AG08395 (cell line): ENCODE results near the gene PHF21A.

Experiments used
- DNase-seq: peaks from one replicate; pipeline ENCODE4 v3.0.0; 2012; ENCODE audit warnings: mixed read lengths, low spot score

PHF21A gene

GRCh38 chr11:46121301-46121723 is at the start of gene PHF21A:
Gene PHF21A, minus strand, starts transcription at chr11:46121454. Its CDS starts 37,235 bp downstream, at chr11:46084219.
- DNase-seq: peak; percentile 89

GRCh38 chr11:46170797-46171196 is 49.5 kb upstream of the PHF21A start:
- DNase-seq: no peak

GRCh38 chr11:46162700-46163099 is 41.4 kb upstream of the PHF21A start:
- DNase-seq: no peak

GRCh38 chr11:46161201-46161600 is 39.9 kb upstream of the PHF21A start:
- DNase-seq: no peak

GRCh38 chr11:46160100-46160499 is 38.8 kb upstream of the PHF21A start:
- DNase-seq: no peak

GRCh38 chr11:46159680-46160079 is 38.4 kb upstream of the PHF21A start:
- DNase-seq: no peak

- DNase-seq: no peak
Measured at GRCh38 chr11:46149826-46150225, 28.6 kb upstream of the PHF21A start.

DNA sequence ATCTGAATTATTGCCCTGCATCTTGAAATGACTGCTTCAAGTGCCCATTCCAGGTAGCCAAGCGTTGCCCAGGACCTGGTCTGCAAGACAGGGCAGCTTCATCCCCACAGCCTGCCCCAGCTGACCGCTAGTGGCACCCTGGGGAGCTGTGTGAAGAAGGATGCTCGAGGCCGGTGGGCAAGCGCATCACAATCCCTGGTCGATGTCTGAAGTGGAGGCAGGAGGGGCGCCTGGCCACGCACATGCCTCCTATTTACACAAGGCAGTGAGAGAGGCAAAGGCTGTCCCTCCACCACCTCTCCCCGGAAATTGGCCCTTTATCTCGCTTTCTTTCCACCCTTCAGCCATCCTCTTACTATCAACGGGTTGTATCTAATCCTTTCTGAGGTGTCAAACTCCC is 28.1 kb upstream of the PHF21A start:
- DNase-seq: no peak

- no peak for DNase-seq
Measured at GRCh38 chr11:46144741-46145140, 23.5 kb upstream of the PHF21A start.

DNA sequence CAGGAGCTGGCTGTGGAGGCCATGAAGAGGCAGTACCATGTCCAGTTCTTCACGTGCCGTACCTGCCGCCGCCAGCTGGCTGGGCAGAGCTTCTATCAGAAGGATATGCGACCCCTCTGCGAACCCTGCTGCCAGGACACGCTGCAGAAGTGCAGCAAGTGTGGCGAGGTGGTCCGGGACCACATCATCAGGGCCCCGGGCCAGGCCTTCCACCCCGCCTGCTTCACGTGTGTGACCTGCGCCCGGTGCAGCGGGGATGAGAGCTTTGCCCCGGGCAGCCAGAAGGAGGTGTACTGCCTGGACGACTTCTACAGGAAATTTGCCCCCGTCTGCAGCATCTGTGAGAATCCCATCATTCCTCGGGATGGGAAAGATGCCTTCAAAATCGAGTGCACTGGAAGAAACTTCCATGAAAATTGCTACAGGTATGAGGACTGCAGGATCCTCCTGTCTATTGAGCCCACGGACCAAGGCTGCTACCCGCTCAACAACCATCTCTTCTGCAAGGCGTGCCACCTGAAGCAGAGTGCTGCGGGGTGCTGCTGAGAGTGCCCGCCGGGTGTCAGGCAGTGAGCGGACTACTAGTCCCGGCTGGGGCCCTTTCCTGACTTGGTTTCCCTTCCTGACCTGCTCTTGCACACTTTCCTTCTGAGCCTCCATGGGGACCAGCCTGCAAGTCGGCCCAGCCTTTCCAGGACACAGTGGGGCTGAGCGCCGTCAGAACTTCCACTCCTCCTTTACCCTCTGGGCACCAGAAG is 22.0 kb upstream of the PHF21A start:
- no peak for DNase-seq

GRCh38 chr11:46142561-46142960 is 21.3 kb upstream of the PHF21A start:
- no peak for DNase-seq

DNA sequence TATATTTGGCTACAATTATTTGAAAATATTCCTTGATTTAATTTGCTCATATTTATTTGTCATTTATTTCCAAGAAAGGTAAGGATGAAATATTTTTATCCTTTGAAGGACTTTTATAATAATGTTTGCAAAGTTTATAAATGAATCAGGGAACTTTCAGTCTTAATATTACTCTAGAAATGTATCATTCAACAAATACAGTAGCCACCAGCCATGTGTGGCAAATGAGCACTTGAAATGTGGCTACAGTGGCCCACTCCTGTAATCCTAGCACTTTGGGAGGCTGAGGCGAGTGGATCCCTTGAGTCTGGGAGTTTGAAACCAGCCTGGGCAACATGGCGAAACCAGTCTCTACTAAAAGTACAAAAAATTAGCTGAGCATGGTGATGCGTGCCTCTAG is 20.3 kb upstream of the PHF21A start:
- DNase-seq: no peak

GRCh38 chr11:46134540-46134939 is 13.3 kb upstream of the PHF21A start:
- DNase-seq: no peak

DNA sequence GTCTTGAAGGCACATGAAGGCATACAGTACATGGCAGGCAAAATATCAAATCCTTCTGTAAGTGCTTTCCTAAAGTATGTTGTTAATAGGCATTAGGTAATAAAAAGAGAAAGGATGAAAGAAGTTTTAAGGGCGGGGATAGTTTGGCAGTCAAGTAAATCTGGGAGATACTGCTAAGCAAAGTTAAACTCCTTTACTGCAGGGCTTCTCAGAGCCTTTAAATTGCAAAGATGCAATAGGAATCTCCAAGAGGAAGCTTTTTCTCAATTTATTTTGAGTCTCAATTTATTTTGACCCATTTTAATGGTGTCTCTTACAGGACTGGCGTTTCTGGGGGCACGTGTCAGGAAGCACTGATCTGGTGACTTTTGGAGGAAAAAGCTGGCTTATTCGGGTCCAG is 12.8 kb upstream of the PHF21A start:
- no peak for DNase-seq

DNA sequence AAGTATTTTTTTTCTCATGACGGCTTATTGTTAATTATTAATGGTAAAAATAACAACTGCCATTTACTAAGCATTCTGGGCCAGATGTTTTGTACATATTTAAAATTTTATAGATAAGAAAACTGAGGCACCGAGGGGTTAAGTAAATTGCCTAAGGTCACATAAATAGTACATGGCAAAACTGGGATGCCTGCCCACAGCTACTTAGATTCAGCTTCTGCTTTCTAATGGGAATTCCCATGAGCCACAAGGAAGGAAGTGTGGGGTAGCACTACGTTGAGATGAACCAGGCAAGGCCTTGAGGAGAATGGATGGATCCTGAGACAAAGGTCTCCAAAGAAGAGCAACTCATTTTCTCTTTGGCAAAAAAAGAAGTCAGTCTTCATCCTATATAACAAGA is 11.9 kb upstream of the PHF21A start:
- DNase-seq: no peak

- DNase-seq: no peak
Measured at GRCh38 chr11:46130286-46130940, 9.2 kb upstream of the PHF21A start.

DNA sequence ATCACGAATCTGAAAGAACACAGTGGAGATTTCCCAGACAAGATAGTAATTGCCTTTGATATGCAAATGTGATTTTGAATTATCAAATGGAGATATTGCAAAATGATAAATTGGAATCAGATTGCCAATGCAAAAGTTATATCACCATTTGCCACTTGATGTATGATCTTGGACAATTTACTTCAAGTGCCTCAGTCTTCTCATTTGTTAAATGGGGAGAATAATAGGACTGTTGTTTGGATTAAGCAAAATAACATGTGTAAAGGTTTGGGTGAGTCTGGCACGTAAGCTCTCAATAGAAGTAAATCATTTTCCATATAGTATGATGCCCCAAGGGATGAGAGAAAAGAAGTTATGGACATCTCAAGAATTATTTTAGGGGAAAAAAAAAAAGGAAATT is 7.9 kb upstream of the PHF21A start:
- no peak for DNase-seq

DNA sequence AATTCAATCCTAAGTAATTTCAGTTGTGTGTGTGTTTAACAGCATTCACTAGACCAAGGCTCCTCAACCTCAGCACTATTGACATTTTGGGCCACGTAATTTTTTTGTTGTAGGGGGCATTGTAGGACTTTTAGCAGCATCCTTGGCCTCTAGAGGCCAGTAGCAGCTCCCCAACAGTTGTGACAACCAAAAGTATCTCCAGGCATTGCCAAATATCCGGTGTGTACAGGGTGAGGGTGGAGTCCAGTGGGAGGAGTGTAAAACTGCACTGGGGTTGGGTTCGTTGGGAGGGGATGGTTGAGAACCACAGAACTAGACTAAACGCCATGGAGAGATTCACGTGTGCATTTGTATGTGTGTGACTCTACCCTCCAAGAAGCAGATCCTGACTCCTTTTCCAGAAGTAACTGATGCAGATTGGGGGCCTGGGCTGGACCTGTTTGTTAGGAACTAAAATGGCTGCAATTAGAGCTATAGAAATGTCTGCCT is 5.9 kb upstream of the PHF21A start:
- peak; percentile 91 for DNase-seq

DNA sequence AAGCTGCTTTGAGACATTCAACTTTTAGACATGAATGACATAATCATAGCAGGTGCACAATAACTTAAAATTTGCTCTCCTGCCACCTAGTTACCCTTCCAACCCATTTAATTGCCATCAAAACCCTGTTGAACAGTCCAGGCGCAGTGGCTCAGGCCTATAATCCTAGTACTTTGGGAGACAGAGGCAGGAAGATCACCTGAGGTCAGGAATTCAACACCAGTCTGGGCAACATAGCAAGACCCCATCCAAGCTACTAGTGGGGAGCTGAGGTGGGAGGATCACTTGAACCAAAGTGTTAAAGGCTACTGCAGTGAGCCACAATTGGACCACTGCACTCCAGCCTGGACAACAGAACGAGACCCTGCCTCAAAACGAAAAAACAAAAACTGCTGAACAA is 4.0 kb upstream of the PHF21A start:
- no peak for DNase-seq

- no peak for DNase-seq
Measured at GRCh38 chr11:46122945-46123715, 1.9 kb upstream of the PHF21A start.

GRCh38 chr11:46121724-46122477 is 647 bp upstream of the PHF21A start:
- peak; percentile 71 for DNase-seq
